Skin of body (tissue), 2 donors: ENCODE results near the gene RFPL3. TPM values are rescaled to one million over a fixed set of nuclear protein-coding genes. Genes with fewer than 3 reads are reported as not detected.
"Not testable (repeated sequence)": the region's sequence is repeated elsewhere in the genome, so short reads cannot be mapped to it uniquely, and the experiment has no call there.

ENCODE experiments used
- DNase-seq: peaks from one replicate; lab custom pipeline; 2025; lab: John Stamatoyannopoulos, UW
- total RNA-seq: library from RNA; depleted of rRNA; stranded (reverse); fragments of >200 nt; gene quantifications from one replicate; pipeline ENCODE4 v1.2.3, GENCODE V29; 2014

RFPL3 gene
- total RNA-seq, 1 donor from 2014 or later: not detected

- DNase-seq: no peak
Measured at GRCh38 chr22:32329202-32329645, 28.4 kb upstream of the RFPL3 start.

GRCh38 chr22:32331236-32331917, 26.3 kb upstream of the RFPL3 start:
- no peak for DNase-seq

GRCh38 chr22:32331918-32332725, 25.5 kb upstream of the RFPL3 start:
- DNase-seq: no peak

- no peak for DNase-seq
Measured at GRCh38 chr22:32333141-32333768, 24.4 kb upstream of the RFPL3 start.

GRCh38 chr22:32333769-32334659, 23.7 kb upstream of the RFPL3 start:
- no peak for DNase-seq

- no peak for DNase-seq
Measured at GRCh38 chr22:32334660-32335365, 22.9 kb upstream of the RFPL3 start.

- no peak for DNase-seq
Measured at GRCh38 chr22:32335471-32335870, 22.2 kb upstream of the RFPL3 start.

- DNase-seq: no peak
Measured at GRCh38 chr22:32336121-32336603, 21.5 kb upstream of the RFPL3 start.

GRCh38 chr22:32336771-32337424, 20.8 kb upstream of the RFPL3 start:
- DNase-seq: no peak

GRCh38 chr22:32337425-32337824, 20.2 kb upstream of the RFPL3 start:
- not testable (repeated sequence) for DNase-seq

GRCh38 chr22:32338757-32339156, 18.9 kb upstream of the RFPL3 start:
- no peak for DNase-seq

- no peak for DNase-seq
Measured at GRCh38 chr22:32339190-32340012, 18.3 kb upstream of the RFPL3 start.

GRCh38 chr22:32340411-32340810, 17.3 kb upstream of the RFPL3 start:
- no peak for DNase-seq

GRCh38 chr22:32341122-32341740, 16.4 kb upstream of the RFPL3 start:
- DNase-seq: no peak

GRCh38 chr22:32342977-32343376, 14.7 kb upstream of the RFPL3 start:
- DNase-seq: no peak

GRCh38 chr22:32343941-32344340, 13.7 kb upstream of the RFPL3 start:
- DNase-seq: no peak

- DNase-seq: no peak
Measured at GRCh38 chr22:32348031-32348611, 9.5 kb upstream of the RFPL3 start.

- not testable (repeated sequence) for DNase-seq
Measured at GRCh38 chr22:32351875-32352274, 5.8 kb upstream of the RFPL3 start.
